ENCODE measurements around the gene TOP3B. TPM values are rescaled to one million over a fixed set of nuclear protein-coding genes. Genes with fewer than 3 reads are reported as not detected.
A peak's percentile ranks its signal among the peaks of the same experiment; 100 is the strongest.

TOP3B gene
- total RNA-seq, 1 donor from 2014 or later: 32.1 TPM

DNA sequence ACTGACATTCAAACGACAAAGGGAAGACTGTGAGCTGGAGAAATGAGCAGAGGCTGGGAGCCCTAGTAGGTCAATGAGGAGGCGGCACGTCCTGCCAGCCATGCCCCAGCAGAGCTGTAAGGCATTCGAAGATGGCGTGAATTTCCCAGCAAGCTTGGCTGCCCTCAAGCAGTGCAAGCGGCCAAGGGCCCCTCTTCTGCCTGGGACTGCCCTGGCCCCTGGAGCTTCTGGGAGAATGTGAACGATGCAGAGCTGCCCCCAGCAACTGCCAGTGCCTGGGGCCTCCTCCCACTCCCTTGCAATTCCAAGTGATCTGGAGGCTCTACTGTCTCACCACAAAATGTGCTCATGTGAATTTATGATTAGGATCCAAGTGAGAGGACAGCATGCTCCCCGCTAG is 34.2 kb downstream of the TOP3B start:
- peak overlapping the region; percentile 94 for H3K27ac ChIP-seq
- TF ChIP-seq, protein P1, sequence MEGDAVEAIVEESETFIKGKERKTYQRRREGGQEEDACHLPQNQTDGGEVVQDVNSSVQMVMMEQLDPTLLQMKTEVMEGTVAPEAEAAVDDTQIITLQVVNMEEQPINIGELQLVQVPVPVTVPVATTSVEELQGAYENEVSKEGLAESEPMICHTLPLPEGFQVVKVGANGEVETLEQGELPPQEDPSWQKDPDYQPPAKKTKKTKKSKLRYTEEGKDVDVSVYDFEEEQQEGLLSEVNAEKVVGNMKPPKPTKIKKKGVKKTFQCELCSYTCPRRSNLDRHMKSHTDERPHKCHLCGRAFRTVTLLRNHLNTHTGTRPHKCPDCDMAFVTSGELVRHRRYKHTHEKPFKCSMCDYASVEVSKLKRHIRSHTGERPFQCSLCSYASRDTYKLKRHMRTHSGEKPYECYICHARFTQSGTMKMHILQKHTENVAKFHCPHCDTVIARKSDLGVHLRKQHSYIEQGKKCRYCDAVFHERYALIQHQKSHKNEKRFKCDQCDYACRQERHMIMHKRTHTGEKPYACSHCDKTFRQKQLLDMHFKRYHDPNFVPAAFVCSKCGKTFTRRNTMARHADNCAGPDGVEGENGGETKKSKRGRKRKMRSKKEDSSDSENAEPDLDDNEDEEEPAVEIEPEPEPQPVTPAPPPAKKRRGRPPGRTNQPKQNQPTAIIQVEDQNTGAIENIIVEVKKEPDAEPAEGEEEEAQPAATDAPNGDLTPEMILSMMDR (IDR thresholded peaks at IDR 0.05): no peak
- no peak for DNase-seq
- H3K9me3 ChIP-seq: no peaks in the 10 kb centered on the region
- no peak overlapping the region for H3K4me3 ChIP-seq
- H3K27me3 ChIP-seq (ENCODE audit: low read depth): no peaks in the 10 kb centered on the region
- H3K4me1 ChIP-seq: peaks cover 88% of the 10 kb centered on the region
- intact Hi-C loops (cut with DNase I): no loop called here
- peaks cover 21% of the 10 kb centered on the region for H3K36me3 ChIP-seq
- ATAC-seq: no peak

DNA sequence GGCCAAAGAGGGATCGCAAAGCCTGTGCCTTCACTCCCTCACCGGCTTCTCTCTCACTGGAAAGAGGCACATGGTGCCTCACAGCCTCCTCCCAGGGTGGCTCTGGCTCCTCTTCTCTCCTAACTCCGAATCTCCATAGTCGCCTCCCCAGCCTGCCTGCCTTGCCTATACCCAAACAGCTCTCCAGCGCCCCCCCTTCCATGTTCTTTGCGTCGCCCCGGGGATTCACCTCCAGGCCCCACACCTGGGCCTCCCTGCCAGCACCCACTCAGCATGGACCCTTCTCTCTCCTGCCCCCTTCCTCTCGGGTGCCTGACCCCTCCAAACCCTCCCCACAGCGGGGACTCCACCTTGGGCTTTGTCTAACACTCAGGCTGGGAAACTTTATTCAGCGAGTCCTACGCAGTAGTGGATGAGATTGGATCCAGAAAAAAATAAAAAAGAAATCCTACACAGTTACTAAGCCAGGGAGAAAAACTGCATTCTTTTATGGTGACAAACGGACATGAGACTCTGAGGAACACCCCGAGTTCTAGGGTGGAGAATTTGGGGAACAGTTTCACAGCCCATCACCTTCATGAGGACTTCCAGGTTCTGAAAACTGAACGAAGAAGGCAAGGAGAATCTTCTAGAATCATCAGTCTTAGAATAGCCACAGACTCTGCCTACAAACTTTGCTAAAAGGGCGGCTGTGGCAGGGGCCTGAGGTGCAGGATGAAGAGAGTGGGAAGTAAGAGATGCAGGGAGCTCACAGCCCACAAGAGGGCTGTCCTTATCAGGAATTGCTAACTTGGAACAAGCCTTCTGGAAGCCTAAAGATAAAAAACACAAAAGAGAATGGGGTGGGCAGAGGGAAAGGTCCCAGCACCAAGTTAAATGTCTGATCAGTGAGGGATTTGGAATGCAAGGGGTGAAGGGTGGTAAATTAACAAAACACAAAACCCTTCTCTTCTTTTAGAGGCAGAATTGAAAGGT is 35.3 kb downstream of the TOP3B start:
- H3K4me1 ChIP-seq: peaks cover 93% of the 10 kb centered on the region
- DNase-seq (no peak), ATAC-seq (no peak)
- TF ChIP-seq, protein P1 (IDR thresholded peaks at IDR 0.05): peak; percentile 41
- H3K27me3 ChIP-seq (ENCODE audit: low read depth): no peaks in the 10 kb centered on the region
- no peaks in the 10 kb centered on the region for H3K9me3 ChIP-seq
- no peak overlapping the region for H3K4me3 ChIP-seq
- intact Hi-C loops (cut with DNase I): no loop called here
- H3K36me3 ChIP-seq: peaks cover 21% of the 10 kb centered on the region
- peak overlapping the region; percentile 94 for H3K27ac ChIP-seq

DNA sequence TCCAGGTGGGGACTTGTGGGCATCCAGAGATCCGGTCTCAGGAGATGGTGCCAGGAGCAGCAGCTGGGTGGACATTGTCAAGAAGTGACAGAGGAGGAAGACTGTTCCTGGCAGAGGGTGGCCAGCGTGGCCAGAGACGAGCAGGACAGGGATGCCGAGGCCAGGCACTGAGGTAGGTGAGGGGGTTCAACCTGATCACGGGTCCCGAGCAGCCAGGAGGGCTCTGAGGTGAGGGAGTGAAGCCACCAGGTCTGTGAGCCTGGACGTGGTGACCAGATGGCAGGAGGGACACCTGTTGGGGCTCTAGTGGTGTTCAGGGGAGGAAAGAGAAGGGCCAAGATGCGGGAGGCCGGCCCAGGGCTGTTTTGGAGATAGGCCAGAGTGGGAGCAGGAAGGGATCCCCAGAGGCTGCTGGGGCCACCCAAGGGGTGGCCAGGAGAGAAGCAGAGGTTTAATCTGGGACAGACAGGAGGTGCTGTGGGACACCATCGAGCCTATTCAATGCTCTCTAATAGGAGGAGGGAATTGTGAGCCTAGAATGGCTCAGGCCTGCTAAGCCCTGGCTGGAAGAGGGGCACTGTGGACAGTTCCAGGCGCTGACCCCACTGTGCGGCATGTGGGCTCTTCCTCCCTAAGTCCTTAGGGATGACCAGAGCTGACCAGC is 36.2 kb downstream of the TOP3B start:
- ATAC-seq (no peak), DNase-seq (no peak)
- peak overlapping the region; percentile 94 for H3K27ac ChIP-seq
- TF ChIP-seq, protein P1 (IDR thresholded peaks at IDR 0.05): no peak
- intact Hi-C loops (cut with DNase I): no loop called here
- H3K27me3 ChIP-seq (ENCODE audit: low read depth): no peaks in the 10 kb centered on the region
- no peaks in the 10 kb centered on the region for H3K9me3 ChIP-seq
- H3K4me3 ChIP-seq: no peak overlapping the region
- peaks cover 27% of the 10 kb centered on the region for H3K36me3 ChIP-seq
- H3K4me1 ChIP-seq: peaks cover 94% of the 10 kb centered on the region

DNA sequence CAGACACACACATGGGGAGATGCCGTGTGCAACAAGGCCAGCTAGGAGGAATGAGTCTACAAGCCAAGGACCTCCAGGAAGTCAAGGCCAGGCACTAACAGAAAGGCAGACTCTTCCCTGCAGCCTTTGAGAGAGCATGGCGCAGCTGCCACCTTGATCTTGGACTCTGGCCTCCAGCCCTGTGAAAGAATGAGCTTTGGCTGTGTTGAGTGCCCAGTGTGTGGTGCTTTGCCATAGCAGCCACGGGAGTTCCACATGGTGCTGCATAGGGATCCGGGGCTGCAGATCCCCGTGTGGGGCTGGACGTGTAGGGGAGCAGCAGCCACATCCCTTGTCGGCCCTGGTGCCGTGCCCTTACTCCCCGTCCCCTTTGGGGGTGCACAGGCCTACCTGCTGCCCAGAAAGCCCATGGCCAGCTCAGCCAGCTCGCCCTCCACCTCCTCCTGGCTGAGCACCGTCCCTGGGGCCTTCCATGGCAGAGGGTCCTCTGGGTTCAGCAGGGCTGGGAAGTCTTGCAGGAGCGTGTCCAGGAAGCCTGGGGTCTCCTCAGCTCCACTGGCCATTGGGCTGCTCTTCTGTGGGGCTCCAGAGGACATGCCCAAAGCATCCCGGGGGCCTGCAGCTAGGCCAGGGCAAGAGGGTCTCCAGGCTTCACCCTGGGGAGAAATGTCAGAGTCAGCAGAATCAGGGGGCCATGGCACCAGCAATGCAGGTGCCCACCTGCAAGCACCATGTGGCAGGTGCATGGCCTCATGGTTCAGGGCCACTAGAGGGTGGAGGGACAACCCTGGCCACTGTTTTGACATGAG is 36.9 kb downstream of the TOP3B start:
- H3K27me3 ChIP-seq (ENCODE audit: low read depth): no peaks in the 10 kb centered on the region
- no peak overlapping the region for H3K4me3 ChIP-seq
- ATAC-seq (no peak), DNase-seq (no peak)
- peaks cover 30% of the 10 kb centered on the region for H3K36me3 ChIP-seq
- H3K4me1 ChIP-seq: peaks cover 98% of the 10 kb centered on the region
- TF ChIP-seq, protein P1 (IDR thresholded peaks at IDR 0.05): no peak
- intact Hi-C loops (cut with DNase I): no loop called here
- peak overlapping the region; percentile 94 for H3K27ac ChIP-seq
- H3K9me3 ChIP-seq: no peaks in the 10 kb centered on the region

DNA sequence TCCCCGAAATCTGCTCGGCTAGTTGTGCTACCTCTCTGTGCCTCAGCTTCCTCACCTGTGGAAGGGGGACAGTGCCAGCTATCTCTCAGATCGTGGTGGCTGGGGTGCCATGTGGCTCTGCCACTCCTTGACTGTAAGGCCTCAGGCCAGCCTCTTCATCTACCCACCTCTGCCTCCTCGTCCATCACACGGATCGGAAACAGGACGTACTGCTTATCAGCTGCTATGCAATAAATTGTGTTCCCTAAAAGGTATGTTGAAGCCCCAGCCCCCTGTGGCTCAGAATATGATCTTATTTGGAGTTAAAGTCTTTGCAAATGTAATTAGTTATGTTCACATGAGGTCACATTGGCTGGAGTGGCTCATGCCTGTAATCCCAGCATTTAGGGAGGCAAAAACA is 37.7 kb downstream of the TOP3B start:
- no peaks in the 10 kb centered on the region for H3K9me3 ChIP-seq
- H3K27ac ChIP-seq: peak overlapping the region; percentile 94
- TF ChIP-seq, protein P1 (IDR thresholded peaks at IDR 0.05): no peak
- no peak for ATAC-seq
- H3K27me3 ChIP-seq (ENCODE audit: low read depth): no peaks in the 10 kb centered on the region
- no peak for DNase-seq
- H3K36me3 ChIP-seq: peaks cover 30% of the 10 kb centered on the region
- H3K4me1 ChIP-seq: peaks cover 99% of the 10 kb centered on the region
- intact Hi-C loops (cut with DNase I): no loop called here
- H3K4me3 ChIP-seq: no peak overlapping the region
